GM12878 (cell line): ENCODE data around the gene SVEP1.

Source experiments
- CHD1 ChIP-seq: IDR thresholded peaks from 2 replicates; pipeline ENCODE4 v1.6.1; 2012; ENCODE audit warnings: low read depth, low read length, improper control_type of control experiment
- TF ChIP-seq, protein P1 (sequence below), 3 experiments: IDR thresholded peaks in 2 of 3; conservative IDR thresholded peaks in 1 of 3; 2 replicates each; pipeline ENCODE4 v1.5.1; 2011; ENCODE audit warnings: low read depth in 3 of 3, low read length in 3 of 3, mild to moderate bottlenecking in 3 of 3, control low read depth in 2 of 3, moderate library complexity in 2 of 3, inconsistent platforms in 1 of 3, mixed read lengths in 1 of 3; ENCODE audit not compliant: control insufficient read depth in 2 of 3, insufficient read depth in 1 of 3; ENCODE audit errors: extremely low read depth in 1 of 3

DNA sequence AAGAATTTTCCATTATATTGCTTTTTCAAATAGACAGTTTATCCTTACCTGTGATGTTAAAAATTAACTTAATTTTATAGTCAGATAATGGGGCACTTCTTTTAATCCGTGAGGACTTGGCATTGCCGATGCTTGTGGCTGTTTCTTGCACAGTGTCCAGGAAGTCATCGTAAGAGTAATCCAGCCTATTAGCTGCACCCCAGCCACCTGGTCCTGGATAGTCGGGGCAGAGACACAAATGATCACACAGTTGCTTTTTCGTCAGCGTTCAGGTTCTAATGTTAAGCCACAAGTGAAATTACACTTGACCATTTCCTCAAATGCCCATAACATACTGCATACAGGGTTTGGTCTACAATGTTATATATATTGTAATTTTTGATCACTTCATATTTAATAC, 107.4 kb downstream of the SVEP1 start:
- TF ChIP-seq, protein P1, sequence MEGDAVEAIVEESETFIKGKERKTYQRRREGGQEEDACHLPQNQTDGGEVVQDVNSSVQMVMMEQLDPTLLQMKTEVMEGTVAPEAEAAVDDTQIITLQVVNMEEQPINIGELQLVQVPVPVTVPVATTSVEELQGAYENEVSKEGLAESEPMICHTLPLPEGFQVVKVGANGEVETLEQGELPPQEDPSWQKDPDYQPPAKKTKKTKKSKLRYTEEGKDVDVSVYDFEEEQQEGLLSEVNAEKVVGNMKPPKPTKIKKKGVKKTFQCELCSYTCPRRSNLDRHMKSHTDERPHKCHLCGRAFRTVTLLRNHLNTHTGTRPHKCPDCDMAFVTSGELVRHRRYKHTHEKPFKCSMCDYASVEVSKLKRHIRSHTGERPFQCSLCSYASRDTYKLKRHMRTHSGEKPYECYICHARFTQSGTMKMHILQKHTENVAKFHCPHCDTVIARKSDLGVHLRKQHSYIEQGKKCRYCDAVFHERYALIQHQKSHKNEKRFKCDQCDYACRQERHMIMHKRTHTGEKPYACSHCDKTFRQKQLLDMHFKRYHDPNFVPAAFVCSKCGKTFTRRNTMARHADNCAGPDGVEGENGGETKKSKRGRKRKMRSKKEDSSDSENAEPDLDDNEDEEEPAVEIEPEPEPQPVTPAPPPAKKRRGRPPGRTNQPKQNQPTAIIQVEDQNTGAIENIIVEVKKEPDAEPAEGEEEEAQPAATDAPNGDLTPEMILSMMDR (IDR thresholded peaks at IDR 0.05 in 2 of 3, conservative IDR thresholded peaks at IDR 0.05 in 1 of 3; ENCODE audit: control insufficient read depth in 2 of 3, extremely low read depth in 1 of 3, insufficient read depth in 1 of 3, low read depth in 3 of 3, low read length in 3 of 3) = no peak
- TF ChIP-seq CHD1 = no peak
